Measurements from ENCODE around the gene ENKUR.

DNA sequence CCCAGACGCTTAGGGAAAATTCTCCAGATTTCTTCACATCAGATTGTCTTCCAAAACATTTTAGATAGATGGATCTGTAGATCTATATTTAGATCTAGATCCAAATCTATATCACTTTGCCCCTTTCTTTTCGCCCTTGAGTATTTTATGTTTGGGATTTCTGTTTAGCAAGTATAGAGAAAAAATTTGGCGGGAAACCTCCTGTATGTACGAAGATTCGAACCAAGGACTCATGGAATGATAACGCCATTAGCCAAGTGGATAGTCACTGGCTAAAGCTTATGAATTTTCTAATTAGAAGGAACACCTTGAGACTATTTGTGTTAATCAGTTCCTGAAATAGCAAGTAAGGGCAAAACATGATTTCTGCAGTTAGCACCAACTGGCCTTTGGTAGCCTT, 1.7 kb upstream of the ENKUR start:
- no peak for TF ChIP-seq POLR2A (IDR thresholded peaks at IDR 0.05)
- TF ChIP-seq, protein P1, sequence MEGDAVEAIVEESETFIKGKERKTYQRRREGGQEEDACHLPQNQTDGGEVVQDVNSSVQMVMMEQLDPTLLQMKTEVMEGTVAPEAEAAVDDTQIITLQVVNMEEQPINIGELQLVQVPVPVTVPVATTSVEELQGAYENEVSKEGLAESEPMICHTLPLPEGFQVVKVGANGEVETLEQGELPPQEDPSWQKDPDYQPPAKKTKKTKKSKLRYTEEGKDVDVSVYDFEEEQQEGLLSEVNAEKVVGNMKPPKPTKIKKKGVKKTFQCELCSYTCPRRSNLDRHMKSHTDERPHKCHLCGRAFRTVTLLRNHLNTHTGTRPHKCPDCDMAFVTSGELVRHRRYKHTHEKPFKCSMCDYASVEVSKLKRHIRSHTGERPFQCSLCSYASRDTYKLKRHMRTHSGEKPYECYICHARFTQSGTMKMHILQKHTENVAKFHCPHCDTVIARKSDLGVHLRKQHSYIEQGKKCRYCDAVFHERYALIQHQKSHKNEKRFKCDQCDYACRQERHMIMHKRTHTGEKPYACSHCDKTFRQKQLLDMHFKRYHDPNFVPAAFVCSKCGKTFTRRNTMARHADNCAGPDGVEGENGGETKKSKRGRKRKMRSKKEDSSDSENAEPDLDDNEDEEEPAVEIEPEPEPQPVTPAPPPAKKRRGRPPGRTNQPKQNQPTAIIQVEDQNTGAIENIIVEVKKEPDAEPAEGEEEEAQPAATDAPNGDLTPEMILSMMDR (IDR thresholded peaks at IDR 0.05) = no peak
